Measurements from ENCODE around the gene PSMA2. TPM values are rescaled to one million over a fixed set of nuclear protein-coding genes. Genes with fewer than 3 reads are reported as not detected.

Gene PSMA2
- 100 to 1,000 TPM in 1 of 2 donors, 10 to 100 TPM in 1; 36.2 to 103 TPM for polyA plus RNA-seq

DNA sequence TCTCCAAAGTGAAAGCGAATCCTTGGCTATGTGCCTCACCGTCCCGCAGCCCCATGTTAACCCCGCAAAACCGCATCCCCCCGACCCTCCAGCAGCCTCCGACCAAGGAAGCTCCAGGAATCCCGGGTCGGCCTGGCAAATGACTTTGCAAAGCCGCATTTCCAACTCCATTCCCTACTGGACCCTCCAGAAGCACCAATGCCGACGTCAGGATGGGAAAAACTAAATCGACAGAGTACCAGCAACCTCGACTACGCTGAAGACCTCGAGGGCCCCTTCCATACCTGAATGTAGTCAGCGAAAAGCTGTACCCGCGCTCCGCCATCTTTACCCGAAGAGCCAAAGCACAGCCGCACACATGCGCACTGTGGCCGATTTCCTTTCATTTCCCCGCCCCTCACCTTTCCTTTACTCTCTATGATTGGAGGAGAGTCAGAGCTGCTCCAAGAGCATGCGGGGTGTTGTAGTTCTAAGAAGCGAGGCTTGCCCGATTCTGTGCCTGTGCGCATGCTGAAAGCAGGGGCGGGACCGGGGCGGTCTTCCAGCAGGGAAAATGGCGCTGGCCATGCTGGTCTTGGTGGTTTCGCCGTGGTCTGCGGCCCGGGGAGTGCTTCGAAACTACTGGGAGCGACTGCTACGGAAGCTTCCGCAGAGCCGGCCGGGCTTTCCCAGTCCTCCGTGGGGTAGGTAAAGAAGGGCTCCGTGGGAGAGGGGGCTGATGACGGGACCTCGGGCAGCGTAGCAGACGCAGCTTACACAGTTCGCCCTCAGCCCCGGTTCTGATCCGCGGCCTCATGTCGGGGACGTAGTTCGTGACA is at the start of gene PSMA2, which contains the start of gene MRPL32:
Gene PSMA2 (minus strand): TSS at position 341 of the 818 bp plus-strand sequence. CDS start 16 bp downstream, at position 325.
Gene MRPL32 (plus strand): TSS at position 543 of the 818 bp plus-strand sequence. CDS start 11 bp downstream, at position 554.
- Histone ChIP-seq H3K4me1 (ENCODE audit: control insufficient read depth in 2 of 2, insufficient read depth in 2 of 2, low read length in 1 of 2) (peaks cover 0 to 3% of the 10 kb centered on the region in 2 donors), H3K27ac (ENCODE audit: low read depth in 2 of 2, low read length in 1 of 2) (peak within 1 kb of the TSS; percentile 86), H3K4me3 (ENCODE audit: low read depth in 1 of 2, low read length in 2 of 2) (peak within 1 kb of the TSS; percentile 81 to 99), H3K9me3 (ENCODE audit: control insufficient read depth in 2 of 2, insufficient read depth in 1 of 2, low read depth in 1 of 2, low read length in 1 of 2) (no peaks in the 10 kb centered on the region), H3K36me3 (ENCODE audit: control insufficient read depth in 2 of 2, insufficient read depth in 2 of 2, low read length in 1 of 2) (no peaks in the 10 kb centered on the region), H3K27me3 (ENCODE audit: control insufficient read depth in 1 of 2, insufficient read depth in 2 of 2, low read length in 2 of 2) (no peaks in the 10 kb centered on the region)
- 0% methylated on average over 51 to 56 of the region's 56 CpGs for WGBS, 2 donors

DNA sequence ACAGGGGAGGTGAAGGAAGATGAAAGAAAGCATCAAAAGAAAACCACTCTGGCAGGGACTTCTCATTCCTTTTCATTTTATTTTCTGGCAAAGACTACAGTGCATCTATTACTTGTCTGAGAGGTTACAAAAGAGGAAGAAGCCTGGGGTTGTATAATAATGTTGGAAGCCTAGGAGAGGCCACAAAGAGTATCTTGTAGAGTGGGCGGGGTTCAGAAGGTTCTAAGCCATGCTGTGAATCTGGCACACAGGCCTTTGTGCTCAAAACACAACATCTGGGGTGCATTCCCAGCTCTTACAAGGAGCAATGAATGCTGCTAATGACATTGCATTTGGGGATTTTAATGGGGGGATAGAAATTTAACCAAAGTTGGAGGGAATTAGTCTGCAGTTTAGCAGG is 49.6 kb upstream of the PSMA2 start:
- Histone ChIP-seq H3K4me1 (ENCODE audit: control insufficient read depth in 2 of 2, insufficient read depth in 2 of 2, low read length in 1 of 2) (no peaks in the 10 kb centered on the region), H3K9me3 (ENCODE audit: control insufficient read depth in 2 of 2, insufficient read depth in 1 of 2, low read depth in 1 of 2, low read length in 1 of 2) (no peaks in the 10 kb centered on the region), H3K27ac (ENCODE audit: low read depth in 2 of 2, low read length in 1 of 2) (no peak overlapping the region), H3K27me3 (ENCODE audit: control insufficient read depth in 1 of 2, insufficient read depth in 2 of 2, low read length in 2 of 2) (no peaks in the 10 kb centered on the region), H3K36me3 (ENCODE audit: control insufficient read depth in 2 of 2, insufficient read depth in 2 of 2, low read length in 1 of 2) (no peaks in the 10 kb centered on the region), H3K4me3 (ENCODE audit: low read depth in 1 of 2, low read length in 2 of 2) (no peak overlapping the region)
- 58 to 71% methylated on average over 1 of the region's 1 CpG for WGBS, 2 donors

GRCh38 chr7:42980514-42980913 is 48.5 kb upstream of the PSMA2 start:
- Histone ChIP-seq H3K27ac (ENCODE audit: low read depth in 2 of 2, low read length in 1 of 2) (no peak overlapping the region), H3K9me3 (ENCODE audit: control insufficient read depth in 2 of 2, insufficient read depth in 1 of 2, low read depth in 1 of 2, low read length in 1 of 2) (no peaks in the 10 kb centered on the region), H3K4me3 (ENCODE audit: low read depth in 1 of 2, low read length in 2 of 2) (no peak overlapping the region), H3K4me1 (ENCODE audit: control insufficient read depth in 2 of 2, insufficient read depth in 2 of 2, low read length in 1 of 2) (no peaks in the 10 kb centered on the region), H3K27me3 (ENCODE audit: control insufficient read depth in 1 of 2, insufficient read depth in 2 of 2, low read length in 2 of 2) (no peaks in the 10 kb centered on the region), H3K36me3 (ENCODE audit: control insufficient read depth in 2 of 2, insufficient read depth in 2 of 2, low read length in 1 of 2) (no peaks in the 10 kb centered on the region)
- 67 to 71% methylated on average over 3 of the region's 3 CpGs for WGBS, 2 donors

GRCh38 chr7:42980084-42980483 is 48.1 kb upstream of the PSMA2 start:
- Histone ChIP-seq H3K4me3 (ENCODE audit: low read depth in 1 of 2, low read length in 2 of 2) (no peak overlapping the region), H3K9me3 (ENCODE audit: control insufficient read depth in 2 of 2, insufficient read depth in 1 of 2, low read depth in 1 of 2, low read length in 1 of 2) (no peaks in the 10 kb centered on the region), H3K27ac (ENCODE audit: low read depth in 2 of 2, low read length in 1 of 2) (no peak overlapping the region), H3K27me3 (ENCODE audit: control insufficient read depth in 1 of 2, insufficient read depth in 2 of 2, low read length in 2 of 2) (no peaks in the 10 kb centered on the region), H3K4me1 (ENCODE audit: control insufficient read depth in 2 of 2, insufficient read depth in 2 of 2, low read length in 1 of 2) (no peaks in the 10 kb centered on the region), H3K36me3 (ENCODE audit: control insufficient read depth in 2 of 2, insufficient read depth in 2 of 2, low read length in 1 of 2) (no peaks in the 10 kb centered on the region)
- WGBS, 2 donors: 71 to 79% methylated on average over 2 of the region's 2 CpGs

DNA sequence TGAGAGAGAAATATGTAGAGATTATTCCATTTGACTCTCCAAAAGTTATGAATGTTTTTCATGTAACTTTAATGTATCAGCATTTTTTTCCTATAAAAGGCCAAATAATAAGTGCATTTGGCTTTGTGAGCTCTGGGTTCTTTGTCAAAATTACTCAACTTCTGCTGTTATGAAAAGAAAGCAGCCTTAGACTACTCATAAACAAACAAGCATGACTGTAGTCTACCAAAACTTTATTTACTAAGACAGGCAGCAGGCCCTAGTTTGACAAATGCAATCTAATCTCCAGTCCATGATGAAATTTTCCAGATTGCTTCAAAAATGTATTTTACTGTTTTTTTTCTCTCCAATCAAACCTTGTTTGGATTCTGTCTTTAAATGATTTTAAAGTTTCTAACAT is 46.5 kb upstream of the PSMA2 start:
- Histone ChIP-seq H3K4me1 (ENCODE audit: control insufficient read depth in 2 of 2, insufficient read depth in 2 of 2, low read length in 1 of 2) (no peaks in the 10 kb centered on the region), H3K27ac (ENCODE audit: low read depth in 2 of 2, low read length in 1 of 2) (no peak overlapping the region), H3K9me3 (ENCODE audit: control insufficient read depth in 2 of 2, insufficient read depth in 1 of 2, low read depth in 1 of 2, low read length in 1 of 2) (no peaks in the 10 kb centered on the region), H3K36me3 (ENCODE audit: control insufficient read depth in 2 of 2, insufficient read depth in 2 of 2, low read length in 1 of 2) (no peaks in the 10 kb centered on the region), H3K4me3 (ENCODE audit: low read depth in 1 of 2, low read length in 2 of 2) (no peak overlapping the region), H3K27me3 (ENCODE audit: control insufficient read depth in 1 of 2, insufficient read depth in 2 of 2, low read length in 2 of 2) (no peaks in the 10 kb centered on the region)

DNA sequence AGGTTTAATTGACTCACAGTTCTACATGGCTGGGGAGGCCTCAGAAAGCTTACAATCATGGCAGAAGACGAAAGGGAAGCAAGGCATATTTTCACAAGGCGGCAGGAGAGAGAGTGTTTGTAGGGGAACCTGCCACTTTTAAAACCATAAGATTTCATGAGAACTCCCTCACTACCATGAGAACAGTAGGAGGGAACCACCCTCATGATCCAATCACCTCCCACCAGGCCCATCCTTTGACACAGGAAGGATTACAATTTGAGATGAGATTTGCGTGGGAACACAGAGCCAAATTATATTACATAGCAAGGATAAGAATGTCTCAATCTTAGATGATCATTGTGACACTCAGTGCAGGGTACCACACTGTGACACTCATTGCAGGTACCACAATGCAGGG is 44.4 kb upstream of the PSMA2 start:
- H3K4me1 ChIP-seq (ENCODE audit: control insufficient read depth in 2 of 2, insufficient read depth in 2 of 2, low read length in 1 of 2): no peaks in the 10 kb centered on the region
- WGBS, 2 donors: 91 to 93% methylated on average over 3 of the region's 3 CpGs
- no peaks in the 10 kb centered on the region for H3K36me3 ChIP-seq (ENCODE audit: control insufficient read depth in 2 of 2, insufficient read depth in 2 of 2, low read length in 1 of 2)
- H3K9me3 ChIP-seq (ENCODE audit: control insufficient read depth in 2 of 2, insufficient read depth in 1 of 2, low read depth in 1 of 2, low read length in 1 of 2): no peaks in the 10 kb centered on the region
- no peaks in the 10 kb centered on the region for H3K27me3 ChIP-seq (ENCODE audit: control insufficient read depth in 1 of 2, insufficient read depth in 2 of 2, low read length in 2 of 2)
- no peak overlapping the region for H3K4me3 ChIP-seq (ENCODE audit: low read depth in 1 of 2, low read length in 2 of 2)
- H3K27ac ChIP-seq (ENCODE audit: low read depth in 2 of 2, low read length in 1 of 2): no peak overlapping the region

GRCh38 chr7:42972699-42973500 is 40.9 kb upstream of the PSMA2 start:
- H3K36me3 ChIP-seq (ENCODE audit: control insufficient read depth in 2 of 2, insufficient read depth in 2 of 2, low read length in 1 of 2): no peaks in the 10 kb centered on the region
- H3K9me3 ChIP-seq (ENCODE audit: control insufficient read depth in 2 of 2, insufficient read depth in 1 of 2, low read depth in 1 of 2, low read length in 1 of 2): no peaks in the 10 kb centered on the region
- 40 to 53% methylated on average over 5 of the region's 5 CpGs for WGBS, 2 donors
- peak overlapping the region in 1 of 2 donors; percentile 18 for H3K27ac ChIP-seq (ENCODE audit: low read depth in 2 of 2, low read length in 1 of 2)
- H3K27me3 ChIP-seq (ENCODE audit: control insufficient read depth in 1 of 2, insufficient read depth in 2 of 2, low read length in 2 of 2): no peaks in the 10 kb centered on the region
- no peaks in the 10 kb centered on the region for H3K4me1 ChIP-seq (ENCODE audit: control insufficient read depth in 2 of 2, insufficient read depth in 2 of 2, low read length in 1 of 2)
- no peak overlapping the region for H3K4me3 ChIP-seq (ENCODE audit: low read depth in 1 of 2, low read length in 2 of 2)

- H3K27me3 ChIP-seq (ENCODE audit: control insufficient read depth in 1 of 2, insufficient read depth in 2 of 2, low read length in 2 of 2): no peaks in the 10 kb centered on the region
- no peaks in the 10 kb centered on the region for H3K4me1 ChIP-seq (ENCODE audit: control insufficient read depth in 2 of 2, insufficient read depth in 2 of 2, low read length in 1 of 2)
- no peaks in the 10 kb centered on the region for H3K9me3 ChIP-seq (ENCODE audit: control insufficient read depth in 2 of 2, insufficient read depth in 1 of 2, low read depth in 1 of 2, low read length in 1 of 2)
- no peak overlapping the region for H3K27ac ChIP-seq (ENCODE audit: low read depth in 2 of 2, low read length in 1 of 2)
- H3K36me3 ChIP-seq (ENCODE audit: control insufficient read depth in 2 of 2, insufficient read depth in 2 of 2, low read length in 1 of 2): no peaks in the 10 kb centered on the region
- 85 to 86% methylated on average over 2 of the region's 2 CpGs for WGBS, 2 donors
- H3K4me3 ChIP-seq (ENCODE audit: low read depth in 1 of 2, low read length in 2 of 2): no peak overlapping the region
Measured at GRCh38 chr7:42967391-42967790, 35.4 kb upstream of the PSMA2 start.

DNA sequence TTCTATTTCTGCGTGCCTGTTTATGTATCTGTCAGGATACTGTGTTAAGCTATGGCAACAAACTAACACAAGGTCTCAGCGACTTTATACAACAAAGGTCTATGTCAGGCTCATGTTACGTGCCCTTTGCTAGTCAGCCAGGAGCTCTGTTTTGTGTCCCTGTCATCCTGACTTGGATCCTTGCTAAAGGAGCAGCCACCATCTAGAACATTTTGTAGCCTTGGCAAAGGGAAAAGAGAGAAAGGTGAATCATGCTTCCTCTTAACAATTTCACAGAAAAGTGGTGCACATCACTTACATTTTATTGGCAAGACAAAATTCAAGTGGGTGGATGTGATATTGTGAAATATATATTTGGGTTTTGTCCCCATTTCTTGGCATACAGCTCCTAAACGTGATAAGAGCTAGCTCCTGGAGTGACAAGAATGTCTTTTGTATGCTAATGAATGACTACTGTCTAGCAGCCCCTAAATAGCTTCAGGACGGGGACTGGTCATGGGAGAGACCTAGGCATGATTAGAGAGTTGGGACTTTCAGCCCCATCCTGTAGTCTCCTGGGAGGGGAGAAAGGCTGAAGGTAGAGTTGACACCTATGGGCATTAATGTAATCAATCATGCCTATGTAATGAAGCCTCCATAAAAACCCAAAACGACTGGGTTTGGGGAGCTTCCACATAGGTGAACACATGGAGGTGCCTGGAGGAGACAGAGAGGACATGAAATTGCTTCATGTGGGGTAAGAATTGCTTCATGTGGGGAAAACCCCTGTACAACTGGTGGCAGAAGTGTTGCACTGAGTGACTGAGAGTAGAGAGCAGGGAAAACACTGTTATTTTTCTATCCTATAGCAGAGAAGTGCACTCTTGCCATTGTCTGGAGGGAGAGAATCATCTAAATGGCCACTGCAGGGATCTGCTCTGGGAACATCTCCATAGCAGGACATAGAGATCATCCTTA is 33.2 kb upstream of the PSMA2 start:
- Histone ChIP-seq H3K4me3 (ENCODE audit: low read depth in 1 of 2, low read length in 2 of 2) (no peak overlapping the region), H3K4me1 (ENCODE audit: control insufficient read depth in 2 of 2, insufficient read depth in 2 of 2, low read length in 1 of 2) (no peaks in the 10 kb centered on the region), H3K27ac (ENCODE audit: low read depth in 2 of 2, low read length in 1 of 2) (no peak overlapping the region), H3K27me3 (ENCODE audit: control insufficient read depth in 1 of 2, insufficient read depth in 2 of 2, low read length in 2 of 2) (no peaks in the 10 kb centered on the region), H3K36me3 (ENCODE audit: control insufficient read depth in 2 of 2, insufficient read depth in 2 of 2, low read length in 1 of 2) (no peaks in the 10 kb centered on the region), H3K9me3 (ENCODE audit: control insufficient read depth in 2 of 2, insufficient read depth in 1 of 2, low read depth in 1 of 2, low read length in 1 of 2) (no peaks in the 10 kb centered on the region)
- WGBS, 2 donors: 60% methylated on average over 6 of the region's 6 CpGs
